ENCODE results near the gene AMBN. TPM values are rescaled to one million over a fixed set of nuclear protein-coding genes. Genes with fewer than 3 reads are reported as not detected.

Gene AMBN
- total and polyA plus RNA-seq, 10 donors = not detected

DNA sequence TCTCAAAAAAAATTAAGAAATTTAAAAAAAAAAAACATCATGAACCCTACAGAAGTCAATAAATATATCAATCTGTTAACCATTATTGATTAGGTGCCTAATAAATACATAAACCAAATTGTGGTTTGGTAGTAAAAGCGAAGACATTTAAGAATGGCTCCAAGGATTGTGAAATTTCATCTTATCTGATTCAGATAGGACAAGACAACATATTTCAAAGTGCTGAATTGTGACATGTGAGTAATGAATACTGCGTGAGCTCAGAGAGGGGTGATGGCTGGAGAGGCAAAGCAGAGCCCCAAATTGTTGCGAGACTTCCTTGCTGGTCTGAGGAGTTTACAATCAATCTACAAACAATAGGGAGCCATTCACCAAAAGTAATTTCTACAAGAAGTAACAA lies 8.2 kb downstream of the AMBN start:
- H3K27me3 ChIP-seq (replicated peaks in 1 of 7) = no peaks in the 10 kb centered on the region
- DNase-seq = no peak
- H3K9me3 ChIP-seq = no peaks in the 10 kb centered on the region
- no peak overlapping the region for H3K27ac ChIP-seq
- TF ChIP-seq, protein P1, sequence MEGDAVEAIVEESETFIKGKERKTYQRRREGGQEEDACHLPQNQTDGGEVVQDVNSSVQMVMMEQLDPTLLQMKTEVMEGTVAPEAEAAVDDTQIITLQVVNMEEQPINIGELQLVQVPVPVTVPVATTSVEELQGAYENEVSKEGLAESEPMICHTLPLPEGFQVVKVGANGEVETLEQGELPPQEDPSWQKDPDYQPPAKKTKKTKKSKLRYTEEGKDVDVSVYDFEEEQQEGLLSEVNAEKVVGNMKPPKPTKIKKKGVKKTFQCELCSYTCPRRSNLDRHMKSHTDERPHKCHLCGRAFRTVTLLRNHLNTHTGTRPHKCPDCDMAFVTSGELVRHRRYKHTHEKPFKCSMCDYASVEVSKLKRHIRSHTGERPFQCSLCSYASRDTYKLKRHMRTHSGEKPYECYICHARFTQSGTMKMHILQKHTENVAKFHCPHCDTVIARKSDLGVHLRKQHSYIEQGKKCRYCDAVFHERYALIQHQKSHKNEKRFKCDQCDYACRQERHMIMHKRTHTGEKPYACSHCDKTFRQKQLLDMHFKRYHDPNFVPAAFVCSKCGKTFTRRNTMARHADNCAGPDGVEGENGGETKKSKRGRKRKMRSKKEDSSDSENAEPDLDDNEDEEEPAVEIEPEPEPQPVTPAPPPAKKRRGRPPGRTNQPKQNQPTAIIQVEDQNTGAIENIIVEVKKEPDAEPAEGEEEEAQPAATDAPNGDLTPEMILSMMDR (IDR thresholded peaks at IDR 0.05 in 8 of 11, conservative IDR thresholded peaks at IDR 0.05 in 3 of 11) = no peak
- no peak for TF ChIP-seq POLR2A (IDR thresholded peaks at IDR 0.05)
- TF ChIP-seq POLR2AphosphoS5 (IDR thresholded peaks at IDR 0.05) = no peak
- 78 to 89% (median 84%) methylated on average over 3 of the region's 3 CpGs for WGBS, 5 donors
- H3K4me3 ChIP-seq = no peak overlapping the region
- no peaks in the 10 kb centered on the region for H3K36me3 ChIP-seq
- intact Hi-C loops (cut with DNase I; ENCODE audit: low total_unique reads) = no loop called here
- H3K4me1 ChIP-seq = peaks cover 0 to 6% (median 0%) of the 10 kb centered on the region in 6 donors

DNA sequence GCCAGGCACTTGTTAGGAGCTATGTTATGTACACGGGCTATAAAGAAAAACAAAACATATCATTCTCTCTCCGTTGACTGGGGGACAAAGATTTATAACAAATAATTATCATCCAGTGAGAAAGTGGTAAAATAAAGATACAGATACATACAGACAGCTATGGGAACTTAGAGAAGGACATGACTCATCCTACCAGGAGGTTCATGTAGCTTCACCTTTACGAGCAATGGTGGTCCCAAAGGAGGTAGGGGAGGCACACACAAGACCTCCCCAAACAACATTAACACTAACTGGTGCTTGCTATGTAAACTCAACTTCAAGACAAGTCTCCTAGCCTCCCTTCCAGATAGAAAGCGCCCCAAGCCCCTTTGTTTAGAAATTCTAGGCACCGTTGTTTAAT lies 8.9 kb downstream of the AMBN start:
- DNase-seq = no peak
- Histone ChIP-seq H3K36me3 (no peaks in the 10 kb centered on the region), H3K27me3 (replicated peaks in 1 of 7) (no peaks in the 10 kb centered on the region), H3K4me3 (no peak overlapping the region), H3K9me3 (no peaks in the 10 kb centered on the region), H3K4me1 (peaks cover 0 to 6% (median 0%) of the 10 kb centered on the region in 6 donors), H3K27ac (no peak overlapping the region)
- intact Hi-C loops (cut with DNase I; ENCODE audit: low total_unique reads) = no loop called here
- TF ChIP-seq, protein P1 (IDR thresholded peaks at IDR 0.05 in 8 of 11, conservative IDR thresholded peaks at IDR 0.05 in 3 of 11) = no peak
- TF ChIP-seq POLR2A (IDR thresholded peaks at IDR 0.05) (no peak), POLR2AphosphoS5 (IDR thresholded peaks at IDR 0.05) (no peak)
- 73 to 84% (median 79%) methylated on average over 5 of the region's 5 CpGs for WGBS, 5 donors

DNA sequence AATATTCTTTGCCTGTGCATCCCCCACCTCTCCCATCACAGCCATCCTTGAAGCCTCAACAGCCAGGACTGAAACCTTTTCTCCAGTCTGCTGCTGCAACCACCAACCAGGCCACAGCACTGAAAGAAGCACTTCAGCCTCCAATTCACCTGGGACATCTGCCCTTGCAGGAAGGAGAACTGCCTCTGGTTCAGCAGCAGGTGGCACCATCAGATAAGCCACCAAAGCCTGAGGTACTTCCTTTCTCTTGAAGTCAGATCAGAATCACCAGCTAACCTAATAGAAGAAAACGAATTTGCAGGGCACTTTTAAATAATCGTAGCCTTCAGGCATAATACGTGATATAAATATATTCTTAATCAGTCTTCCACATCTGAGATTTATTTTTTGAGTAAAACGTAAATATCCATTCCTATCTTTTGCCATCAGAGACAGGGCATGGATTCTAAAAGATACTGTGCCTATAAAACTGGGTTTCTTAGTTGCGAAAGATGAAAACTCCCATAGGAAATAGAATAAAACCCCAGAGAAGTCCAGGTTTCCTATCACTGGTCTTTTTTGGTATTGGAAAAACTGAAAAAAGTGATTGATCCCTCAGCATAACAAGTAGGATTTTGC lies 9.5 kb downstream of the AMBN start:
- 24 to 30% (median 24%) methylated on average over 5 of the region's 5 CpGs for WGBS, 5 donors
- peak; percentile 82 for DNase-seq
- no peak overlapping the region for H3K27ac ChIP-seq

DNA sequence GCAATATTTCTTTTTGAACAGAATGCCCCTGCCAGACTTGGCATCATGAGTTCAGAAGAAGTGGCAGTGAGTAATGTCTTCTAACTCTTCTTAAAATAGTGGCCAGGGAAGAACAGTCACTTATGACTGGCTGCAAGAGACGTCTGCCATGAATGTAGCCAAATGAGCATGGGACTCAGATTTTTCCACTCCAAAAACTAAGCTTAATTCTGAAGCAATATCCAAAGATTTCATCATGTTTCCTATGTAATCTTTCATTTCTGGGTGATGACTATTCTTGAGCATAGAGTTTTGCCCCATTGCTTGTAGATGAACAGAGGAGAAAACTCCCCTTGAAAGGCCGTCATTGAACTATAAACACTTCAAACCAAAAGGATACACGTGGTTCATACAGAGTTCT lies 11.8 kb downstream of the AMBN start:
- Histone ChIP-seq H3K4me1 (peaks cover 0 to 6% (median 0%) of the 10 kb centered on the region in 6 donors), H3K27me3 (replicated peaks in 1 of 7) (no peaks in the 10 kb centered on the region), H3K36me3 (no peaks in the 10 kb centered on the region), H3K9me3 (no peaks in the 10 kb centered on the region), H3K4me3 (no peak overlapping the region), H3K27ac (no peak overlapping the region)
- intact Hi-C loops (cut with DNase I; ENCODE audit: low total_unique reads) = no loop called here
- TF ChIP-seq POLR2A (IDR thresholded peaks at IDR 0.05) = no peak
- TF ChIP-seq POLR2AphosphoS5 (IDR thresholded peaks at IDR 0.05) = no peak
- TF ChIP-seq, protein P1 (IDR thresholded peaks at IDR 0.05 in 8 of 11, conservative IDR thresholded peaks at IDR 0.05 in 3 of 11) = no peak
- DNase-seq = no peak
- WGBS, 5 donors = 43 to 51% (median 47%) methylated on average over 3 of the region's 3 CpGs

More for the DNA sequence above, 9.5 kb downstream of the AMBN start:
- Histone ChIP-seq H3K27me3 (replicated peaks in 1 of 7) (no peaks in the 10 kb centered on the region), H3K4me1 (peaks cover 0 to 6% (median 0%) of the 10 kb centered on the region in 6 donors), H3K4me3 (no peak overlapping the region), H3K36me3 (no peaks in the 10 kb centered on the region), H3K9me3 (no peaks in the 10 kb centered on the region)
- intact Hi-C loops (cut with DNase I; ENCODE audit: low total_unique reads) = no loop called here
- TF ChIP-seq, protein P1 (IDR thresholded peaks at IDR 0.05 in 8 of 11, conservative IDR thresholded peaks at IDR 0.05 in 3 of 11) = peak; percentile 42 to 83 (median 72)
- TF ChIP-seq POLR2AphosphoS5 (IDR thresholded peaks at IDR 0.05) = no peak
